HepG2 (cell line): Measurements from ENCODE around the gene DBNDD1. TPM values are rescaled to one million over a fixed set of nuclear protein-coding genes. Genes with fewer than 3 reads are reported as not detected.

Experiments used
- ATRX ChIP-seq: sonication (generic); formaldehyde crosslinking; IDR thresholded peaks from 2 replicates; pipeline ENCODE4 v1.4.0; 2020; ENCODE audit warnings: missing genetic modification reagents, borderline replicate concordance
- BORCS8-MEF2B ChIP-seq: sonication (generic); formaldehyde crosslinking; IDR thresholded peaks from 2 replicates; pipeline ENCODE4 v1.8.0; 2022; ENCODE audit warnings: mild to moderate bottlenecking, missing genetic modification reagents
- KDM4B ChIP-seq: sonication (generic); formaldehyde crosslinking; IDR thresholded peaks from 2 replicates; pipeline ENCODE4 v1.4.0; 2020; ENCODE audit warnings: missing genetic modification reagents
- NRL ChIP-seq: sonication (generic); formaldehyde crosslinking; IDR thresholded peaks from 2 replicates; pipeline ENCODE4 v1.5.0; 2020; ENCODE audit warnings: missing genetic modification reagents, mild to moderate bottlenecking, moderate library complexity, borderline replicate concordance
- PITX1 ChIP-seq: sonication (generic); formaldehyde crosslinking; IDR thresholded peaks from 2 replicates; pipeline ENCODE4 v1.5.1; 2020; ENCODE audit warnings: mild to moderate bottlenecking, missing genetic modification reagents
- ZNF552 ChIP-seq: sonication (generic); formaldehyde crosslinking; IDR thresholded peaks from 2 replicates; pipeline ENCODE4 v1.9.0; 2022; ENCODE audit warnings: missing genetic modification reagents, mild to moderate bottlenecking, borderline replicate concordance
- ZNF704 ChIP-seq: sonication (generic); formaldehyde crosslinking; IDR thresholded peaks from 2 replicates; pipeline ENCODE4 v1.8.1; 2023; ENCODE audit warnings: mild to moderate bottlenecking, inconsistent platforms, moderate library complexity, missing genetic modification reagents, borderline replicate concordance
- polyA plus RNA-seq, 8 experiments: library from polyadenylated mRNA; depleted of rRNA in 3 of 8; stranded (reverse) in 7 of 8; unstranded in 1 of 8; fragments of >200 nt; fragmentation: Illumina TruSeq in 4 of 8; extraction: Trizol in 4 of 8; gene quantifications; 2 replicates each; pipeline versions ENCODE4 v1.2.1 to v1.2.3, GENCODE V29; 2011 to 2016; ENCODE audit warnings: low read depth in 4 of 8, missing spikeins in 1 of 8, mixed read lengths in 1 of 8; ENCODE audit not compliant: insufficient read depth in 1 of 8
- total RNA-seq, 5 experiments: library from RNA; depleted of rRNA; stranded (reverse); fragments of >200 nt; fragmentation: Illumina TruSeq; extraction: Trizol; gene quantifications; 2 replicates each; pipeline ENCODE4 v1.2.3, GENCODE V29; 2016; ENCODE audit warnings: low read depth in 1 of 5
- TF ChIP-seq, protein P1 (sequence below): sonication (generic); formaldehyde crosslinking; IDR thresholded peaks from 2 replicates; pipeline ENCODE4 v1.5.1; 2020; ENCODE audit warnings: mild to moderate bottlenecking, missing genetic modification reagents, borderline replicate concordance
- TF ChIP-seq, protein P2 (sequence below): sonication (generic); formaldehyde crosslinking; IDR thresholded peaks from 2 replicates; pipeline ENCODE4 v1.4.0; 2020; ENCODE audit warnings: missing genetic modification reagents

The DBNDD1 gene
- total and polyA plus RNA-seq, 2 of the 13 experiments (the other 11 are each of a cell fraction or from before 2014, with no cell fraction given): 17.0 to 40.4 TPM

DNA sequence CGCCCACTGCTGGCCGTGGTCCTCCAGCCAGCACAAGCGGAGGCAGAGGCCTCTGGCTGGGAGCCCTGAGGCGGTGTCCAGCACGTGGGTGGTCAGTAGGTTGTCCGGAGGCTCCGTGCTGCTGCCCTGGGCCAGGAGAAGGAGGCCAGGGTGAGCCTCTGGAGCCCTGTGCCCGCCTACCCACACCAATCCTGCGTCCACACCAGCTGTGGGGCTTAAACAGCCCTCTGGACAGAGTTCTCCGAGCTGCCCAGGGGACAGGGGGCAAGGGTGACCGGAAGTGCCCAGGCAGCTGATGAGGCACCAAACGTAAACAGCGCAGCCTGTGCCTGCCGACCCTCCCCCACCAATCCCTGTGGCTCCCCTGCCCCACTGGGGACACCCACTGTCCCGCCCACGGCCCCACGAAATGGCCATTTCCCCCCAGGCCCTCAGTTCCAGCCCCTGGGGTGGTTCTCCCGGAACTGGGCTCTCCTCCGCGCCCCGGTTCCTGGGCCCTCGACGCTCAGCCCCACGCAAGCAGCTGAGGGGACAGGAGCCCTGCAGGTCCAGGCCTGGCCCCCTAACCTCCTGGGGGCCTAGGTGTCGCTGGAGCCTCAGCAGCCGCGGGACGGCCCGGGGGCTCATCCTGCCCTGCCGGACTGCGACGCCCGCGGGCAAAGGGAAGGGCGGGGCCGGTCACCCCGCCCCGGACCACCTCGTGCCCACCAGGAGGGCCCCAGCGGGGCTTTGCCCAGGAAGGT, 27.9 kb upstream of the DBNDD1 start (continued):
- TF ChIP-seq, protein P1, sequence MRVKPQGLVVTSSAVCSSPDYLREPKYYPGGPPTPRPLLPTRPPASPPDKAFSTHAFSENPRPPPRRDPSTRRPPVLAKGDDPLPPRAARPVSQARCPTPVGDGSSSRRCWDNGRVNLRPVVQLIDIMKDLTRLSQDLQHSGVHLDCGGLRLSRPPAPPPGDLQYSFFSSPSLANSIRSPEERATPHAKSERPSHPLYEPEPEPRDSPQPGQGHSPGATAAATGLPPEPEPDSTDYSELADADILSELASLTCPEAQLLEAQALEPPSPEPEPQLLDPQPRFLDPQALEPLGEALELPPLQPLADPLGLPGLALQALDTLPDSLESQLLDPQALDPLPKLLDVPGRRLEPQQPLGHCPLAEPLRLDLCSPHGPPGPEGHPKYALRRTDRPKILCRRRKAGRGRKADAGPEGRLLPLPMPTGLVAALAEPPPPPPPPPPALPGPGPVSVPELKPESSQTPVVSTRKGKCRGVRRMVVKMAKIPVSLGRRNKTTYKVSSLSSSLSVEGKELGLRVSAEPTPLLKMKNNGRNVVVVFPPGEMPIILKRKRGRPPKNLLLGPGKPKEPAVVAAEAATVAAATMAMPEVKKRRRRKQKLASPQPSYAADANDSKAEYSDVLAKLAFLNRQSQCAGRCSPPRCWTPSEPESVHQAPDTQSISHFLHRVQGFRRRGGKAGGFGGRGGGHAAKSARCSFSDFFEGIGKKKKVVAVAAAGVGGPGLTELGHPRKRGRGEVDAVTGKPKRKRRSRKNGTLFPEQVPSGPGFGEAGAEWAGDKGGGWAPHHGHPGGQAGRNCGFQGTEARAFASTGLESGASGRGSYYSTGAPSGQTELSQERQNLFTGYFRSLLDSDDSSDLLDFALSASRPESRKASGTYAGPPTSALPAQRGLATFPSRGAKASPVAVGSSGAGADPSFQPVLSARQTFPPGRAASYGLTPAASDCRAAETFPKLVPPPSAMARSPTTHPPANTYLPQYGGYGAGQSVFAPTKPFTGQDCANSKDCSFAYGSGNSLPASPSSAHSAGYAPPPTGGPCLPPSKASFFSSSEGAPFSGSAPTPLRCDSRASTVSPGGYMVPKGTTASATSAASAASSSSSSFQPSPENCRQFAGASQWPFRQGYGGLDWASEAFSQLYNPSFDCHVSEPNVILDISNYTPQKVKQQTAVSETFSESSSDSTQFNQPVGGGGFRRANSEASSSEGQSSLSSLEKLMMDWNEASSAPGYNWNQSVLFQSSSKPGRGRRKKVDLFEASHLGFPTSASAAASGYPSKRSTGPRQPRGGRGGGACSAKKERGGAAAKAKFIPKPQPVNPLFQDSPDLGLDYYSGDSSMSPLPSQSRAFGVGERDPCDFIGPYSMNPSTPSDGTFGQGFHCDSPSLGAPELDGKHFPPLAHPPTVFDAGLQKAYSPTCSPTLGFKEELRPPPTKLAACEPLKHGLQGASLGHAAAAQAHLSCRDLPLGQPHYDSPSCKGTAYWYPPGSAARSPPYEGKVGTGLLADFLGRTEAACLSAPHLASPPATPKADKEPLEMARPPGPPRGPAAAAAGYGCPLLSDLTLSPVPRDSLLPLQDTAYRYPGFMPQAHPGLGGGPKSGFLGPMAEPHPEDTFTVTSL (CRISPR knock-in tag): no peak
- TF ChIP-seq, protein P2, sequence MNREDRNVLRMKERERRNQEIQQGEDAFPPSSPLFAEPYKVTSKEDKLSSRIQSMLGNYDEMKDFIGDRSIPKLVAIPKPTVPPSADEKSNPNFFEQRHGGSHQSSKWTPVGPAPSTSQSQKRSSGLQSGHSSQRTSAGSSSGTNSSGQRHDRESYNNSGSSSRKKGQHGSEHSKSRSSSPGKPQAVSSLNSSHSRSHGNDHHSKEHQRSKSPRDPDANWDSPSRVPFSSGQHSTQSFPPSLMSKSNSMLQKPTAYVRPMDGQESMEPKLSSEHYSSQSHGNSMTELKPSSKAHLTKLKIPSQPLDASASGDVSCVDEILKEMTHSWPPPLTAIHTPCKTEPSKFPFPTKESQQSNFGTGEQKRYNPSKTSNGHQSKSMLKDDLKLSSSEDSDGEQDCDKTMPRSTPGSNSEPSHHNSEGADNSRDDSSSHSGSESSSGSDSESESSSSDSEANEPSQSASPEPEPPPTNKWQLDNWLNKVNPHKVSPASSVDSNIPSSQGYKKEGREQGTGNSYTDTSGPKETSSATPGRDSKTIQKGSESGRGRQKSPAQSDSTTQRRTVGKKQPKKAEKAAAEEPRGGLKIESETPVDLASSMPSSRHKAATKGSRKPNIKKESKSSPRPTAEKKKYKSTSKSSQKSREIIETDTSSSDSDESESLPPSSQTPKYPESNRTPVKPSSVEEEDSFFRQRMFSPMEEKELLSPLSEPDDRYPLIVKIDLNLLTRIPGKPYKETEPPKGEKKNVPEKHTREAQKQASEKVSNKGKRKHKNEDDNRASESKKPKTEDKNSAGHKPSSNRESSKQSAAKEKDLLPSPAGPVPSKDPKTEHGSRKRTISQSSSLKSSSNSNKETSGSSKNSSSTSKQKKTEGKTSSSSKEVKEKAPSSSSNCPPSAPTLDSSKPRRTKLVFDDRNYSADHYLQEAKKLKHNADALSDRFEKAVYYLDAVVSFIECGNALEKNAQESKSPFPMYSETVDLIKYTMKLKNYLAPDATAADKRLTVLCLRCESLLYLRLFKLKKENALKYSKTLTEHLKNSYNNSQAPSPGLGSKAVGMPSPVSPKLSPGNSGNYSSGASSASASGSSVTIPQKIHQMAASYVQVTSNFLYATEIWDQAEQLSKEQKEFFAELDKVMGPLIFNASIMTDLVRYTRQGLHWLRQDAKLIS (CRISPR knock-in tag): no peak
- 0 out of 2 replicates have a peak, but pooled peaks have one; percentile 65 for TF ChIP-seq ZNF704 (CRISPR knock-in tag)
- TF ChIP-seq ZNF552 (CRISPR knock-in tag): no peak
- peak; percentile 81 for TF ChIP-seq PITX1 (CRISPR knock-in tag)
- TF ChIP-seq ATRX: no peak
- no peak for TF ChIP-seq KDM4B (CRISPR knock-in tag)
- peak; percentile 84; the same call in 1 of the 2 replicates for TF ChIP-seq NRL (CRISPR knock-in tag)
- TF ChIP-seq BORCS8-MEF2B: peak; percentile 46
